Measurements from ENCODE around the gene GHRH. TPM values are rescaled to one million over a fixed set of nuclear protein-coding genes. Genes with fewer than 3 reads are reported as not detected.
A peak's percentile ranks its signal among the peaks of the same experiment; 100 is the strongest.

The GHRH gene, protein sequence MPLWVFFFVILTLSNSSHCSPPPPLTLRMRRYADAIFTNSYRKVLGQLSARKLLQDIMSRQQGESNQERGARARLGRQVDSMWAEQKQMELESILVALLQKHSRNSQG
- not detected in 2 replicates for total RNA-seq
- not detected in 2 replicates for polyA plus RNA-seq

DNA sequence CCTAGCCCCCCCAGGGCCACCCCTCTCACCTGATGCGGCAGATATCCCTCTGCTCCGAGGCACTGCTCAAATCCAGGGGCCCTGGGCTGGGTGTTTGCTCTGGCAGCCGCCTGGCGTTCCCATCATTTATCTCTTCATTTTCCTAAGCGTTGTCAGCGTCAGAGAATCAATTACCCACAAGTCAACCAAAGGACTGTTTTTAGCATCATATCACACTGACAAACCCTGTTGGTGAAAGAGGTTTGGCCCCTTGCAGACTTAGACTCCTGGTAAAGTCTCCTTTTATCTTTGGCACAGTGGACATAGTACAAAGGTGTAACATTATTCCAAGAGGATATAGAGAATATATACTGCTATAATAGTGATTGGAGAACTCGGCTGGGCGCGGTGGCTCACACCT lies at the start of gene GHRH:
GHRH (minus strand) TSS at position 101 of the 400 bp plus-strand sequence. CDS start 4,925 bp downstream, outside the sequence.
- TF ChIP-seq EZH2phosphoT487 (IDR thresholded peaks at IDR 0.05; ENCODE audit: low read depth, severe bottlenecking, unreplicated experiment), result no peak
- no peak for TF ChIP-seq EZH2 (IDR thresholded peaks at IDR 0.05; ENCODE audit: borderline replicate concordance)
- TF ChIP-seq, protein P1, sequence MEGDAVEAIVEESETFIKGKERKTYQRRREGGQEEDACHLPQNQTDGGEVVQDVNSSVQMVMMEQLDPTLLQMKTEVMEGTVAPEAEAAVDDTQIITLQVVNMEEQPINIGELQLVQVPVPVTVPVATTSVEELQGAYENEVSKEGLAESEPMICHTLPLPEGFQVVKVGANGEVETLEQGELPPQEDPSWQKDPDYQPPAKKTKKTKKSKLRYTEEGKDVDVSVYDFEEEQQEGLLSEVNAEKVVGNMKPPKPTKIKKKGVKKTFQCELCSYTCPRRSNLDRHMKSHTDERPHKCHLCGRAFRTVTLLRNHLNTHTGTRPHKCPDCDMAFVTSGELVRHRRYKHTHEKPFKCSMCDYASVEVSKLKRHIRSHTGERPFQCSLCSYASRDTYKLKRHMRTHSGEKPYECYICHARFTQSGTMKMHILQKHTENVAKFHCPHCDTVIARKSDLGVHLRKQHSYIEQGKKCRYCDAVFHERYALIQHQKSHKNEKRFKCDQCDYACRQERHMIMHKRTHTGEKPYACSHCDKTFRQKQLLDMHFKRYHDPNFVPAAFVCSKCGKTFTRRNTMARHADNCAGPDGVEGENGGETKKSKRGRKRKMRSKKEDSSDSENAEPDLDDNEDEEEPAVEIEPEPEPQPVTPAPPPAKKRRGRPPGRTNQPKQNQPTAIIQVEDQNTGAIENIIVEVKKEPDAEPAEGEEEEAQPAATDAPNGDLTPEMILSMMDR (IDR thresholded peaks at IDR 0.05; ENCODE audit: poor library complexity), result no peak
- 90% methylated on average over 8 of the region's 9 CpGs for WGBS (ENCODE audit: low lambda C conversion rate, missing lambda C conversion rate)
- H2AFZ ChIP-seq, result no peak within 1 kb of the TSS
- H3K27me3 ChIP-seq, result no peaks in the 10 kb centered on the region
- no peaks in the 10 kb centered on the region for H3K9me2 ChIP-seq (replicated peaks; ENCODE audit: insufficient read depth)
- no peaks in the 10 kb centered on the region for H3K9me3 ChIP-seq (ENCODE audit: low read depth)
- no peak within 1 kb of the TSS for H3K27ac ChIP-seq
- no peak for DNase-seq (ENCODE audit: low spot score)
- H3K4me3 ChIP-seq, result no peak within 1 kb of the TSS
- no peaks in the 10 kb centered on the region for H4K20me1 ChIP-seq (ENCODE audit: insufficient read depth, poor library complexity, severe bottlenecking)
- H3K4me2 ChIP-seq, result no peak within 1 kb of the TSS
- H3K4me1 ChIP-seq (ENCODE audit: insufficient read depth), result no peaks in the 10 kb centered on the region
- no peaks in the 10 kb centered on the region for H3K79me2 ChIP-seq
- H3K36me3 ChIP-seq (replicated peaks; ENCODE audit: insufficient read depth, low read depth), result no peaks in the 10 kb centered on the region

DNA sequence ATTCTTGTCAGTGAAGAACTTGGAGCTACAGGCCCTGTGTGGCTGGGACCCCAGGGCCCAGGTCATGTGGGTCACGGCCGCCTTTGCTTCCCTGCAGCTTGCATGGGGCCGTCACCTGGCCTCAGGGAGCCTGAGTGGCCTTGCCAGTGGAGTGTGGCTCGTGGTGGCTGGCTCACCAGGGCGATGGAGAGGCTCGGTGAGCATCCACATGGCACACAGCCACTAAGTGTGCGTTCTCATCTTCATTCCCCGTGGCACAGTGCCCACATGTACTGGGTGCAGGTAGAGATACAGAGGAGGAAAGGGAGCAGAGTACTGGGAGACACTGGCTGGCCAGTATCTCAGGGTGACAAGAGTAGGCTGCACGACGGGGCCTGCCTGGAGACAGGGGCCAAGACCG lies 49.3 kb upstream of the GHRH start:
- Histone ChIP-seq H3K9me2 (replicated peaks; ENCODE audit: insufficient read depth) (no peaks in the 10 kb centered on the region), H3K27ac (peak overlapping the region; percentile 98), H3K4me1 (ENCODE audit: insufficient read depth) (peaks cover 61% of the 10 kb centered on the region), H4K20me1 (ENCODE audit: insufficient read depth, poor library complexity, severe bottlenecking) (no peaks in the 10 kb centered on the region), H2AFZ (no peak overlapping the region), H3K9me3 (ENCODE audit: low read depth) (no peaks in the 10 kb centered on the region), H3K4me2 (no peak overlapping the region), H3K4me3 (no peak overlapping the region), H3K27me3 (no peaks in the 10 kb centered on the region), H3K36me3 (replicated peaks; ENCODE audit: insufficient read depth, low read depth) (no peaks in the 10 kb centered on the region), H3K79me2 (peaks cover 42% of the 10 kb centered on the region)
- no peak for TF ChIP-seq EZH2phosphoT487 (IDR thresholded peaks at IDR 0.05; ENCODE audit: low read depth, severe bottlenecking, unreplicated experiment)
- TF ChIP-seq, protein P1 (IDR thresholded peaks at IDR 0.05; ENCODE audit: poor library complexity), result no peak
- TF ChIP-seq EZH2 (IDR thresholded peaks at IDR 0.05; ENCODE audit: borderline replicate concordance), result no peak
- DNase-seq (ENCODE audit: low spot score), result no peak
- WGBS (ENCODE audit: low lambda C conversion rate, missing lambda C conversion rate), result 87% methylated on average over 11 of the region's 11 CpGs

DNA sequence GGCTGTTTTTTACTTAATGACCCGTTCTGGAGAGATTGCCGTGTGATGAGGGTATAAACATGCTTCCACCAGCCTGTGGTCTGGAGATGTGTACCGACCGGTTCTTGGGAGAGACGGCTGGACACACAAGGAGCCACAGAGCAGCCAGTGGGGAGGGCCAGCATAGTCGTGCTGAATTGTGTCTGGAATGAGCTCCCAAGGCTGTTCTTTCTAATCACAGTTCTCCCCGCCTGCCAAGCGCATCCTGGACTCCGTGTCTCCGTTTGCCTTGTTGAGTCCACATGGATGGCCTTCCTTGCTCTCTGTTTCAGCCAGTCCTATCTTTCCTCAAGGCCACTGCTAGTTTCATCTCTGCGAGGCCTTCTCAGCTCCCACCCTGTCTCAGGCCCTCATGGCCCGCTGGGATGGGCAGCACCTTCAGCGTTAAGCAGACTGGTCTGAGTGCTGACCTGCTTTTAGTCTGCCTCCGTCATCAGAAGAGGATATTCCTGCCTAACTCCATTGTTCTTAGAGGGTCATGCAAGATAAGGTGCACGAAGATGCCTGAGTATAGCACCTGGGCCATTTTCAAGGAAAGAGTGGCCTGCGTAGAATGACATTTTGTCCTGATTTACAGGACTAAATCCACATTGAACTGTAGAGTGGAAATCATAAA lies 48.4 kb upstream of the GHRH start:
- peak overlapping the region; percentile 98 for H3K27ac ChIP-seq
- H3K27me3 ChIP-seq, result no peaks in the 10 kb centered on the region
- no peak overlapping the region for H3K4me3 ChIP-seq
- peaks cover 54% of the 10 kb centered on the region for H3K4me1 ChIP-seq (ENCODE audit: insufficient read depth)
- no peaks in the 10 kb centered on the region for H3K9me3 ChIP-seq (ENCODE audit: low read depth)
- peak; percentile 60 for DNase-seq (ENCODE audit: low spot score)
- TF ChIP-seq, protein P1 (IDR thresholded peaks at IDR 0.05; ENCODE audit: poor library complexity), result no peak
- no peak for TF ChIP-seq EZH2phosphoT487 (IDR thresholded peaks at IDR 0.05; ENCODE audit: low read depth, severe bottlenecking, unreplicated experiment)
- TF ChIP-seq EZH2 (IDR thresholded peaks at IDR 0.05; ENCODE audit: borderline replicate concordance), result no peak
- peak overlapping the region; percentile 50 for H3K4me2 ChIP-seq
- H4K20me1 ChIP-seq (ENCODE audit: insufficient read depth, poor library complexity, severe bottlenecking), result no peaks in the 10 kb centered on the region
- no peaks in the 10 kb centered on the region for H3K9me2 ChIP-seq (replicated peaks; ENCODE audit: insufficient read depth)
- H3K36me3 ChIP-seq (replicated peaks; ENCODE audit: insufficient read depth, low read depth), result no peaks in the 10 kb centered on the region
- no peak overlapping the region for H2AFZ ChIP-seq
- 49% methylated on average over 16 of the region's 16 CpGs for WGBS (ENCODE audit: low lambda C conversion rate, missing lambda C conversion rate)
- peaks cover 46% of the 10 kb centered on the region for H3K79me2 ChIP-seq

Data from hepatocyte (in vitro differentiated cells).